Stimulated activated CD8-positive, alpha-beta memory T cell treated with anti-CD3 and anti-CD28 coated beads, Interleukin-2, amount 100 ng/mL, for 1 hour (primary cell): ENCODE results near the gene LEFTY2.
A peak's percentile ranks its signal among the peaks of the same experiment; 100 is the strongest.
"Not testable (repeated sequence)": the region's sequence is repeated elsewhere in the genome, so short reads cannot be mapped to it uniquely, and the experiment has no call there.

Experiments
- DNase-seq, 2 donors: peaks; one replicate each; pipeline ENCODE4 v3.0.0-alpha.2; 2020; ENCODE audit warnings: low read depth in 2 of 2

The LEFTY2 gene

DNA sequence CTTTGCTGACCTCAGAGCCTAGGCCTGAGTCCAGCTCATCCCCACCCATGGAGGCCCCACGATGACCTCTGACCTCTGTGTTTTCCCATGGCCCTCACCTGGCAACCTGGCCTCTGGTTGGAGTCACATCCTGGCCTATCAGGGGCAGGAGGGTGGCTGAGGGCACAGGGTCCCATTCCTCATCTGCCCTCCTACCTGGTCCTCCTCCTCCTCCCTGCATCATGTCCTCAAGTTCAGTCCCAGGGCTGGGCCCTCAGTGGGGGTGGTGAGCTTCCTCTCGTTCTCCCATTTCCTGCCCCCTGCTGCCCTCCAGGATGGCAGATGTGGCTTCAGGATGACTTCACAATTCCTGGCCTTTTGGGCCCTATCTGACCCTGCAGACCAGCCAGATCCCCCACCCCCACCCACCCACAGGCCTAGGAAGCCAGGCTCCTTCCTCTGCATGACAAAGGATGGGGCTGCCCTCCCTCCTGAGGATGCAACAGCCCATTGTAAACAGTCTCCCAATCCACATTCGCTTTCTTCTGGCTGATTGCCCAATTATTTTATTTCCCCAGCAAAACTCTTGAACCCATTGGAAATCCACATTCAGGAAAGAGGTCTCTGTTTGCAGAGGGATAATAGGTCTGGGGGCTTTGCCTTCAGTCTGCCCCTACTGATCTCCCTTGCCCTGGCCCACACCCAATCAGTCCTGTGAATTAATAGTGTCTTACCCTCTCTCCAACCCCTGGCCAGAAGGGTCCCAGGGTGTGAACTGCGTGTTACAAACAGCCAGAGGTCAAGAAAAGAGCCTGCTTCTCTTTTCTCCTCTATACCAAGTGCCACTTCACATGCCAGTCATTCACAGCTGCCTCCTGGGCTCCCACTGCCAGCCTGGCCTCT, 41.7 kb downstream of the LEFTY2 start:
- DNase-seq: no peak

DNA sequence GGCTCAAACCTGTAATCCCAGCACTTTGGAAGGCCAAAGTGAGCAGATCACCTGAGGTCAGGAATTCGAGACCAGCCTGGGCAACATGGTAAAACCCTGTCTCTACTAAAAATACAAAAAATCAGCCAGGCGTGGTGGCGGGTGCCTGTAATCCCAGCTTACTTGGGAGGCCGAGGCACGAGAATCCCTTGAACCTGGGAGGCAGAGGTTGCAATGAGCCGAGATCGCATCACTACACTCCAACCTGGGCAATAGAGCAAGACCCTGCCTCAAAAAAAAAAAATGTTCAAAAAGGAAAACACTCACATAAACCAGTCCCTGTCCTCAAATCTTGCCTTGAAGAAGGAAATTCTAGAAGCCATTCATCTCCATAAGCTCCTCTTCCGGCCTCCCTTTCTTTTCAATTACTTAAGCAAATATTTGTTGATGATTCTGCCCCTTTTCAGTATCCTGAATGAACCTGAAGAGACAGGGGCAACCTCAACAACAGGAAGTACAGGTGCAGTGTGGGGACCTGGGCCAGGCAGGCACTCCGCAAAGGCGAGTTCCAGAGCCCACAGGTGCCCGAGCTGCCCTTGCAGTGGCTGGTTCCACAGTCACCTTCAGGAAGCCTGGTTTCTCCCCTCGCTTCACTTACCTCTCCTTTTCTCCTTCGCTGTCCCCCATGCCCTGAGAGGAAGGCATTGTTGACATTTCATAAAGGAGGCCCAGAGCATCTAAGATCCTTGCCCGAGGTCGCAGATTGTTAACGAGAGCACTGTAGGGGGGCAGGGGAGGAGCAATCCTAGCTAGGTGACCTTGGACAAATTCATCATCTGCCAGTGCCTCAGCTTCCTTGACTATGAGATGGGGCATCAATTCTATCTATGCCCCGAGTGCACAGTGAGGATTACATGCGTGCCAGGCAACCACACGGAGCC, 43.2 kb downstream of the LEFTY2 start:
- no peak for DNase-seq

DNA sequence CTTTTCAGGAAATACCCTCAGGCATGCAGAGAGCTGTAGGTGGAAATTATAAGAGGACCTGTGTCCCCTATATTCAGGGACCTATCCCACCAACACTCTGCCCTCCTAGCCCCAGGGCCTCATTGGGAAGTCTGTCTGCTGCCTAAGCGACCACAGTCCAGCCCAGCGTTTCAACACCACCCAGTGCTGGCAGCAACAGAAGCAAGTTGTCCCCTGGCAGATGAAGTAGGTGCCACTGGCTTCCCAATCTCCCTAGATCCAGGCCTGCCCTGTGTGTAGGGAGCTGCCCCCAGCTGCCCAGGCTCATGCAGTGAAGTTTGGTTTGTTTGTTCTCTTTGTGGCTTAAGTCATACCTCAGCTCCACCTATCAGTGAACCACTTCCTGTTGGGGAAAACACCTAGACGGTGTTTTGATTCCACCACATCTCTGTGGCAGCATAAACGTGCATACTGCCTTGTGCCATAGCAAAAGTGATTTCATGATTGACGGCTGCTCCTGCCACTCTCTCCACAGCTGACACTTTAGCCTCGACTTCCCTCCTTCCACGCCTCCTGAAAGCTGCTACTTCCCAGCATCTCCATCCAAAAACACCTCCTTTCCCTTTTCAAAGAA, 44.0 kb downstream of the LEFTY2 start:
- peak; percentile 39 to 42 for DNase-seq

DNA sequence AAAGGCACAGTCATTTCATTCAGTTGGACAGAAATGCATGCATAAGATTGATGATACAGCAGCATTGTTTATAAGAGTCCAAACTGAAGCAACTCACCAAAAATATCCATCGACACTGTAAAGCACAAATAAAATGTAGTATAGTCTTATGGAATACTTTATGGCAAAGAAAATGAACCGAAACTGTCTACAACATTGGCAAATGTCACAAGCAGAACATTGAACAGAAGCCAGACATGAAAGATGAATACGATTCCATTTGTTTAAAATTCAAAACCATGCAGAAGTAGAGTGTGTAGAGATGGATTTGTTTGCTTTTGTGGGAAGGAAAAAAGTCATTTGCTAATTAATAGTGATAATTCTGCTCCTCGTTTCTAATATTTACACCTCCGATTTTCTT, 44.5 kb downstream of the LEFTY2 start:
- no peak for DNase-seq

DNA sequence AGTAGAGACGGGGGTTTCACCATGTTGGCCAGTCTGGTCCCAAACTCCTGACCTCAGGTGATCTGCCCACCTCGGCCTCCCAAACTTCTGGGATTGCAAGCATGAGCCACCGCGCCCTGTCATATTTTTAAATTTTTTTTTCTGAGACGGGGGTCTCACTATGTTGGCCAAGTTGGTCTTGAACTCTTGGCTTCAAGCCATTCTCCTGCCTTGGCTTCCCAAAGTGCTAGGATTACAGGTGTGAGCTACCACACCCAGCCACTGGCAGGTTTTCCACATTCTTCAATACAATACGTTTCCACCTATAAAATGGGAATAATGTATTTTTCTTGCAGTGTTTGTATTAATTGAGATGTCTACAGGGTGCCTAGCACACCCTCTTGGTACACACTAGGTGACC, 48.7 kb downstream of the LEFTY2 start:
- no peak for DNase-seq

DNA sequence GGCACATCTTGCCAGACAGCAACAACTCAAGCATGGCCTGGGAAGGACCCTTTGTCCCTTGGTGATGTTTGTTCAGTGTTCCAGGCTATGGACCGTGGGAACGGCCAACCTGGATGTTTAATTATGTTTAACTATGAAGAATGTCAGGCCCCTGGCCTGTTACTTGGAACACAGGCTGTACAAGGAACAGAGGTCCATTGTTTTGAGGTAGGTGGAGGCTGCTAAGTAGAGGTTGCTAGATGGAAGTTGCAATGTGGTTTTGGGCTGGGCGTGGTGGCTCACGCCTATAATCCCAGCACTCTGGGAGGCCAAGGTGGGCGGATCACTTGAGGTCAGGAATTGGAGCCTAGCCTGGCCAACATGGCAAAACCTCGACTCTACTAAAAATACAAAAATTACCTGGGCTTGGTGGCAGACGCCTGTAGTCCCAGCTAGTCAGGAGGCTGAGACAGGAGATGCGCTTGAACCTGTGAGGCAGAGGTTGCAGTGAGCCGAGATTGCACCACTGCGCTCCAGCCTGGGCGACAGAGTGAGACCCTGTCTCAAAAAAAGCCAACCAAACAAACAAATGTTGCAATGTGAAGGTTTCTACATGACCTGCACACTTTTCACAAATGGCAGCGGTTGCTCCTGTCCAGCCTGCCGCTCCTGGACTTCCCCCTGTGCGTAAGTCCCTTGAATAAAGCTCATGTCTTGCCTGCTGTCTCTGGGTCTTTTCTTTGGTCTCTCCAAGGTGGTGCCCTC, 49.6 kb downstream of the LEFTY2 start:
- DNase-seq: no peak

DNA sequence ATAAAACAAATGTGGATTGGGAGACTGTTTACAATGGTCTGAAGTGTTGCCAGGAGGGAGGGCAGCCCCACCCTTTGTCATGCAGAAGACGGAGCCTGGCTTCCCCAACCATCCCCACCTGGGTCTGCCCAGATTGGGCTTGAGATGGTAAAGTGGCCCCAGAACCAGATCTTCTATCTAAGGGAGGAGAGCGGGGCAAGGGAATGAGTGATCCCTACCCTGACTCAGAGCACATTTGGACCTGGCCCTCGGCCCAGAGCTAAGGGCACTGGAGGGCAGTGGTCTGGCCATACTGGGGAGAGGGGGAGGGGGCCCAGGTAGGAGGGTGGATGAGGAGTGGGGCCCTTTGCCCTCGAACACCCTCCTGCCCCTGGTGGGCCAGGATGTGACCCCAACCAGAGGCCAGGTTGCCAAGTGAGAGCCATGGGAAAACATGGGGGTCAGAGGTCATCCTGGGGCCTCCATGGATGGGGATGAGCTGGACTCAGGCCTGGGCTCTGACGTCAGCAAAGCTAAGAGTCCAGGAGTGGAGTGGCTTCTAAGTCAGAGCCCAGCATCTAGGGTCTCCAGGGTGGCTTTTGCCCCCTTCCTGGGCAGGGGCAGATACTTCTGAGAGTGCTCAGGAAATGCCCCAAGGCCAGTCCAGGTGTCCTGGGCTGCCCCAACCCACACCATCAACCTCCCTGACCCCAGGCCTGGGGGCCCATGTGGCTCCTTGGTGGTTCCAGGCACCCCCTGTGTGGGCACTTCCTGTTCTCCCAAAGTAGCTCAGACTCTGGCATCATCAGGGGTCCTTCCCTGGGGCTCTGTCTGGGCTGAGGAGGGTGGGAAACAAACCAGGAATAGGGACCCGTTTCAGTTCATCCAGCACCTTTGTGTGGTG, 50.4 kb downstream of the LEFTY2 start:
- DNase-seq: no peak

DNA sequence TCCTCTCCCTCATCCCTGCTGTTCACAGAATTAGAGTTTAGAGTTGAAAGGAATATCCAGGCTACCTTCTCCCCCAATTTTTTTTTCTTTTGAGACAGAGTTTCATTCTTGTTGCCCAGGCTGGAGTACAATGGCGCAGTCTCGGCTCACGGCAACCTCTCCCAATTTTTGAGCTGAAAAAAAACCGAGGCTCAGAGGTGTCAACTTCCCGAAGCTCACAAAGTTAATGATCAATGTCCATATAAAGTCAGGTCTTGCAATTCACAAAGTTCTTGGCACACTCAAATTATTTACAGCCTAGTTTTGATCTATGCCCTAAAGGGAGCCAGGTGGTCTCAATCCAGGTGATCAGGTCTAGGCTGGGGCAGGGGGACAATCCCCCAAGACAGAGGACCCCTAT, 51.3 kb downstream of the LEFTY2 start:
- DNase-seq: no peak

DNA sequence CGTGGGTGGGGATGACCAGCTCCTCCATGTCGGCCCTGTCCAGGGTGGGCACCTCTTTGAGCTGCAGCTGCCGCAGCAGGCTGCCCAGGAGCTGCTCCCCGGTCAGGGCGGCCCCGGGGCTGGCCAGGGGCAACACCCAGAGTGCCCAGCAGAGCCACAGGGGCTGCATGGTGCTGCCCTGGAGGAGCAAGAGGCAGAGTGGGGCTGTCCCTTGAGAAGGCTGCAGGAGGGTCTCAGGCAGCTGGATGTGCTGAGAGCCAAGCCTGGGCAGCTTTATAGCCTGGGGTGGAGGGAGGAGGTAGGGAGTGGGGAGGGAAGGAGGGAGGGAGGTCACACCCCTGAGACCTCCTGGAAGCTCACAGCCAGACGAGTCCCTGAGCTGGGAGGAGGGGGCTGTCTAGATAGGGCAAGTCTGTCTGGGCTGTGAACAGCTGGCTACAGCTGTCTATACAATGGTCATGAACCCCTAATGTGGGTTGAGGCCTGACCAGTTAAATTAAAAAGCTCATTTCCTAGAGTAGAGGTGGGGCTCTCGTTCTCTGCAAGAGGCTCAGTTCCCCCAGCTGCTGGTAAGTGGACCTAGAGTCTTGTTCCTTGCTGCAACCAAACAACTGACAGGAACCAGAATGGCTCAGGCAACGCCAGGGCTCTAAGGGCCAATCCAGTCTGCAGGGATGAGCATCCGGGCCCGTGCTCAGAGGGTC, 52.0 kb downstream of the LEFTY2 start, which contains the start of gene LEFTY1:
TSS of gene LEFTY1 (minus strand) at position 249 of the 704 bp plus-strand sequence. CDS start at position 169, 80 bp downstream.
- DNase-seq: no peak

DNA sequence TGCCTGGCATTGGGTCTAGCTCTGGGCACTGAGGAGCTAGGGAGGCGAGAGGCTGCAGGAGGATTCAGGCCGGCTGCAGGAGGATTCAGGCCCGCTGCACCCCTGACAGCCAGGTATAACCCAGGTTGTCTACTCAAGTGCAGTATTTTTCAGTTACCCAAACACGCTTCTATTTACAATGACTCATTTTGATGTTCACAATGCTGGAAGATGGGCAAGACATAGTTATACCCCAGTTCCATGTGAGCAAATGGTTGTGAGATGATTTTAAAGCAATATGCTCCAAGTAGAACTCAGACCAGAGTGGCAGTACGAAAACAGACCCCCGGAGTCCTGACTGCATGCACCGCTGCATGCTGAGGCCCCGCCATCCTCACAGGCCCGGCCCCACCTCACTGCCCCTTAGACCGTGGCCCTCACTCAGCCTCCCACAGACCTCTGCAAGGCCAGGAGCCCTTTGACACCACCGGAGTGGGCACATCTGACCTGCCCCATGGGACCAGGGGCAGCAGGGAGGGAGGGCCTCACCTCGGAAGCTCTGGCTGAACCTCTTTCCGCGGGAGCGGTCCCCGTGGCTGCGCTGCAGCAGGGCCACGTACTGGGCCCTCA, 52.6 kb downstream of the LEFTY2 start:
- DNase-seq: no peak

DNA sequence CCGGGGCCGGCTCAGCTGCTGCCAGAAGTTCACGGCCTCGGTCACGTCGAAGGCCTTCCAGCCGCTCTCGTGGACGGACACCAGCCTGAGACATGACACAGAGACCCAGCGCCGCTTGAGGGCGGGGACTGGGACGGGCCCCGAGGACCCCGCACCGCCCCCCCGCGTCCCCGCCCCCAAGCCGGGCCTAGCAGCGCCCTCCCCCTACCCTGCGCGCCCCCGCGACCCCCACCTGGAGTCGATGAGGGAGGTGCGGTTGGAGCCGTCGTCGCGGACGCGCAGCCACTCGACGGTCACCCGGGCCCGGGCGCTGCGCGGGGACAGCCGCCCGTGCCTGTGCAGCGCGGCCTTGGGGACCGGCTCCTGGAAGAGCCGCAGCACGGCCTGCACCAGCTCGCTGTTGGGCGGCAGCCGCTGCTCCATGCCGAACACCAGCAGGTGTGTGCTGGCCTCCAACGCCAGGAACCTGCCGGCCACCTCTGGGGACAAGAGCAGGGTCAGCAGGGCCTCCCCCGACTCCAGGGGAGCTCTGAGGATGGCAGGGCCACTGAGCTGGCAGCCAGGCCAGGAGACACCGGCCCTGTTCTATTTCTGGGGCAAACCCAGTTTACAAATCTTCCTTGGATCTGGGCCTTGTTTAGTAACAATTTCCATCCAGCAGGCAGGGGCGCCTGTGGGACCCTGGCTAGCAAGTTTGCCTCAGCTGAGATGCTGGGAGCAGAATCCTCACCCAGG, 53.3 kb downstream of the LEFTY2 start:
- not testable (repeated sequence) for DNase-seq

DNA sequence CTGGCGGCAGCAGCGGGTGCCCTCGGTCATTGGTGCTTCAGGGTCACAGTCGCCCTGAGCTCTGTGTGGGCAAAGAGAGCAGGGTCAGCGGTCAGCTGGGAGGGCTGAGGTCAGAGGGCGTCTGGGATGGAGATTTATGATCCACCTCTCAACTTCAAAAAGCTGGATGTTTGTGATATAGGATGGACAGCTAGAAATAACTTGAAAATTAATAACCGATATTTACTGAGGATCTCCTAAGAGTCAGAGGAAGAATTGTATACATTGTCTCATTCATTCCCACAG, 54.0 kb downstream of the LEFTY2 start:
- DNase-seq: no peak
